NK-92 treated with Interleukin-12 subunit alpha and Interleukin-12 subunit beta, amount 100 ng/mL, for 24 hours (cell line): Measurements from ENCODE around the gene PGM2.
A peak's percentile ranks its signal among the peaks of the same experiment; 100 is the strongest.
"Not testable (repeated sequence)": the region's sequence is repeated elsewhere in the genome, so short reads cannot be mapped to it uniquely, and the experiment has no call there.

Experiments used
- DNase-seq: peaks from one replicate; lab custom pipeline; 2025; lab: John Stamatoyannopoulos, UW

Gene PGM2

GRCh38 chr4:37826295-37827029, at the start of gene PGM2:
Gene PGM2, plus strand, starts transcription at chr4:37826686. Its CDS starts 47 bp downstream, at chr4:37826733.
- peak; percentile 83 for DNase-seq

GRCh38 chr4:37779896-37780295, 46.6 kb upstream of the PGM2 start:
- no peak for DNase-seq

- DNase-seq: no peak
These were observed 45.9 kb upstream of the PGM2 start for GRCh38 chr4:37780444-37781130.

GRCh38 chr4:37781131-37781455, 45.4 kb upstream of the PGM2 start:
- DNase-seq: no peak

GRCh38 chr4:37786267-37786666, 40.2 kb upstream of the PGM2 start:
- DNase-seq: not testable (repeated sequence)

- DNase-seq: not testable (repeated sequence)
These were observed 38.5 kb upstream of the PGM2 start for GRCh38 chr4:37787883-37788460.

- no peak for DNase-seq
These were observed 37.7 kb upstream of the PGM2 start for GRCh38 chr4:37788819-37789218.

GRCh38 chr4:37792241-37792640, 34.2 kb upstream of the PGM2 start:
- no peak for DNase-seq

- DNase-seq: no peak
These were observed 32.9 kb upstream of the PGM2 start for GRCh38 chr4:37793562-37793961.

- DNase-seq: no peak
These were observed 32.4 kb upstream of the PGM2 start for GRCh38 chr4:37794056-37794455.

GRCh38 chr4:37795581-37796195, 30.8 kb upstream of the PGM2 start:
- no peak for DNase-seq

- DNase-seq: no peak
These were observed 29.1 kb upstream of the PGM2 start for GRCh38 chr4:37797374-37797773.

- no peak for DNase-seq
These were observed 28.6 kb upstream of the PGM2 start for GRCh38 chr4:37797923-37798322.

GRCh38 chr4:37798616-37799015, 27.9 kb upstream of the PGM2 start:
- no peak for DNase-seq

GRCh38 chr4:37799941-37800554, 26.4 kb upstream of the PGM2 start:
- DNase-seq: no peak

- DNase-seq: no peak
These were observed 24.3 kb upstream of the PGM2 start for GRCh38 chr4:37802068-37802666.

- DNase-seq: no peak
These were observed 23.0 kb upstream of the PGM2 start for GRCh38 chr4:37803348-37803973.

- DNase-seq: no peak
These were observed 21.4 kb upstream of the PGM2 start for GRCh38 chr4:37805091-37805490.

GRCh38 chr4:37812713-37813112, 13.8 kb upstream of the PGM2 start:
- no peak for DNase-seq

- no peak for DNase-seq
These were observed 10.9 kb upstream of the PGM2 start for GRCh38 chr4:37815591-37815990.

- DNase-seq: no peak
These were observed 10.5 kb upstream of the PGM2 start for GRCh38 chr4:37816006-37816405.

GRCh38 chr4:37816719-37817118, 9.8 kb upstream of the PGM2 start:
- peak; percentile 23 for DNase-seq
